A673 (cell line): Measurements from ENCODE around the gene ALPP.

Experiments used
- EZH2 ChIP-seq: fragments of 200-600 bp; sonication (generic); IDR thresholded peaks from 2 replicates; pipeline ENCODE4 v1.6.1; 2017; ENCODE audit warnings: borderline replicate concordance, low read depth, mild to moderate bottlenecking, mixed read lengths, antibody characterized with exemption, low read length; ENCODE audit not compliant: poor library complexity, severe bottlenecking
- TF ChIP-seq, protein P1 (sequence below): fragments of 300-800, 200-600 bp; sonication (generic); conservative IDR thresholded peaks from 2 replicates; pipeline ENCODE4 v1.5.1; 2017; ENCODE audit warnings: low read depth, mild to moderate bottlenecking, antibody characterized with exemption, low read length, moderate library complexity, mixed read lengths

DNA sequence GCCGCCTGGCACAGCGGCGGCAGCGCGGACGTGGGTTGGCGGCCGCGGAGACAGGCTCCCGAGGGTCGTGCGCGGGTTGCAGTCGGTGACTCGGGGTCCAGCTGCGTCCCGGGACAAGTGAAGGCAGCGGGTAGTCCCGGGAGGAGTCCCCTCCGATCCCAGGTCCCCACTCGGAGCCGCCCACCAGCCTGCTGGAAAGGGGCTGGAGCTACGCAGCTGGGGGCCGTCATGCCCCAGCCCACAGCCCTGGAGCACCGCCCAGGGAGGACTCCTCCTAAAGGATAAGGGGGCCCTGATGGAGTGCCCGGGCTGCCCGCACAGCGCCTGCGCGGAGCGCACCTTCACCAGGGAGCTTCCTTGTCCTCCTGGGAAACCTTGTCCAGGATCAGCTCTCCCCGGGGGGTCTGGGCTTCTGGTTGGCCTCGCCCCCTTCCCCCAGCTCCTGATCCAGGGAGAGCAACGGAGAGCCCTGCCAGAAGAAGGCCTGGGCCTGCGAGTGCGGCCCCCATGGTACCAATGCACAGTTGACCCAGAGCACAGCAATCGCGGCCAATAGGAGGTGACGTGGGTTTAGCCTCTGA is 25.9 kb upstream of the ALPP start:
- TF ChIP-seq, protein P1, sequence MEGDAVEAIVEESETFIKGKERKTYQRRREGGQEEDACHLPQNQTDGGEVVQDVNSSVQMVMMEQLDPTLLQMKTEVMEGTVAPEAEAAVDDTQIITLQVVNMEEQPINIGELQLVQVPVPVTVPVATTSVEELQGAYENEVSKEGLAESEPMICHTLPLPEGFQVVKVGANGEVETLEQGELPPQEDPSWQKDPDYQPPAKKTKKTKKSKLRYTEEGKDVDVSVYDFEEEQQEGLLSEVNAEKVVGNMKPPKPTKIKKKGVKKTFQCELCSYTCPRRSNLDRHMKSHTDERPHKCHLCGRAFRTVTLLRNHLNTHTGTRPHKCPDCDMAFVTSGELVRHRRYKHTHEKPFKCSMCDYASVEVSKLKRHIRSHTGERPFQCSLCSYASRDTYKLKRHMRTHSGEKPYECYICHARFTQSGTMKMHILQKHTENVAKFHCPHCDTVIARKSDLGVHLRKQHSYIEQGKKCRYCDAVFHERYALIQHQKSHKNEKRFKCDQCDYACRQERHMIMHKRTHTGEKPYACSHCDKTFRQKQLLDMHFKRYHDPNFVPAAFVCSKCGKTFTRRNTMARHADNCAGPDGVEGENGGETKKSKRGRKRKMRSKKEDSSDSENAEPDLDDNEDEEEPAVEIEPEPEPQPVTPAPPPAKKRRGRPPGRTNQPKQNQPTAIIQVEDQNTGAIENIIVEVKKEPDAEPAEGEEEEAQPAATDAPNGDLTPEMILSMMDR, result no peak
- no peak for TF ChIP-seq EZH2
